Stimulated activated CD8-positive, alpha-beta memory T cell treated with anti-CD3 and anti-CD28 coated beads, Interleukin-15, amount 100 ng/mL, for 24 hours (primary cell): Measurements from ENCODE around the gene PIAS3.
"Not testable (repeated sequence)": the region's sequence is repeated elsewhere in the genome, so short reads cannot be mapped to it uniquely, and the experiment has no call there.

Experiments used
- DNase-seq: peaks from one replicate; pipeline ENCODE4 v3.0.0-alpha.2; 2020; ENCODE audit warnings: low read depth

PIAS3 gene

GRCh38 chr1:145874646-145875045 is 15.8 kb upstream of the PIAS3 start:
- no peak for DNase-seq

- DNase-seq, result peak; percentile 16
Measured at GRCh38 chr1:145871994-145872924, 13.4 kb upstream of the PIAS3 start.

GRCh38 chr1:145868232-145868631 is 9.4 kb upstream of the PIAS3 start:
- DNase-seq, result no peak

GRCh38 chr1:145863282-145864018 is 4.6 kb upstream of the PIAS3 start:
- no peak for DNase-seq

GRCh38 chr1:145859491-145860023 is 676 bp upstream of the PIAS3 start:
- DNase-seq, result peak; percentile 55

- DNase-seq, result no peak
Measured at GRCh38 chr1:145858238-145858900, 512 bp downstream of the PIAS3 start.

GRCh38 chr1:145857170-145857569 is 1.7 kb downstream of the PIAS3 start:
- DNase-seq, result no peak

- DNase-seq, result no peak
Measured at GRCh38 chr1:145855426-145855948, 3.4 kb downstream of the PIAS3 start.

GRCh38 chr1:145849356-145850160 is 9.3 kb downstream of the PIAS3 start:
- no peak for DNase-seq

- no peak for DNase-seq
Measured at GRCh38 chr1:145847827-145848226, 11.1 kb downstream of the PIAS3 start.

- DNase-seq, result no peak
Measured at GRCh38 chr1:145846201-145846612, 12.7 kb downstream of the PIAS3 start.

- DNase-seq, result peak; percentile 55
Measured at GRCh38 chr1:145845514-145846161, 13.2 kb downstream of the PIAS3 start, which contains the start of gene NUDT17. Gene NUDT17, plus strand, starts transcription at chr1:145845630. Its CDS starts 11 bp downstream, at chr1:145845641.

- DNase-seq, result no peak
Measured at GRCh38 chr1:145845144-145845513, 13.8 kb downstream of the PIAS3 start.

- DNase-seq, result no peak
Measured at GRCh38 chr1:145843031-145843430, 15.8 kb downstream of the PIAS3 start.

GRCh38 chr1:145837656-145838055 is 21.2 kb downstream of the PIAS3 start:
- no peak for DNase-seq

- DNase-seq, result not testable (repeated sequence)
Measured at GRCh38 chr1:145830810-145831209, 28.1 kb downstream of the PIAS3 start.

GRCh38 chr1:145828367-145829026 is 30.4 kb downstream of the PIAS3 start:
- no peak for DNase-seq

- DNase-seq, result no peak
Measured at GRCh38 chr1:145827966-145828365, 30.9 kb downstream of the PIAS3 start.

GRCh38 chr1:145826030-145826429 is 32.9 kb downstream of the PIAS3 start:
- no peak for DNase-seq

GRCh38 chr1:145824499-145824842 is 34.4 kb downstream of the PIAS3 start:
- DNase-seq, result no peak
